ENCODE results near the gene ANP32A.

DNA sequence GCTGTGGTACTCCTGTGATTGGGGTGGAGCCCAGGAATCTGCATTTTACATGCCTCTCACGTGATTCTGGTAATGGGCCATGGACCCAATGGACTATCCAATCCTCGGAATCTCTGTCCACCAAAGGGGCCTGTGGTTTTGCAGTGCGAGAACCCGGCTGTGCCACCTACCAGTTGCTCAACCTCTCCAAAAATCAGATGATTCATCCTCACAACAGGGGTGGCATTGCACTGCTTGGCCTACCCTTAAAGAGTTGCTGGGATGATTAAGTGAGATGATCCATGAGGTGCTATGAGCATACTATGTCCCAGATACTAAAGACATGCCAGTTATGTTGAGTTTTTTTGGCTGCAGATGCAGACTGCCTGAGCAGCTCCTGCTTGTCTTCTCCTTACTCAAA lies 5.1 kb downstream of the ANP32A start:
- TF ChIP-seq, protein P1, sequence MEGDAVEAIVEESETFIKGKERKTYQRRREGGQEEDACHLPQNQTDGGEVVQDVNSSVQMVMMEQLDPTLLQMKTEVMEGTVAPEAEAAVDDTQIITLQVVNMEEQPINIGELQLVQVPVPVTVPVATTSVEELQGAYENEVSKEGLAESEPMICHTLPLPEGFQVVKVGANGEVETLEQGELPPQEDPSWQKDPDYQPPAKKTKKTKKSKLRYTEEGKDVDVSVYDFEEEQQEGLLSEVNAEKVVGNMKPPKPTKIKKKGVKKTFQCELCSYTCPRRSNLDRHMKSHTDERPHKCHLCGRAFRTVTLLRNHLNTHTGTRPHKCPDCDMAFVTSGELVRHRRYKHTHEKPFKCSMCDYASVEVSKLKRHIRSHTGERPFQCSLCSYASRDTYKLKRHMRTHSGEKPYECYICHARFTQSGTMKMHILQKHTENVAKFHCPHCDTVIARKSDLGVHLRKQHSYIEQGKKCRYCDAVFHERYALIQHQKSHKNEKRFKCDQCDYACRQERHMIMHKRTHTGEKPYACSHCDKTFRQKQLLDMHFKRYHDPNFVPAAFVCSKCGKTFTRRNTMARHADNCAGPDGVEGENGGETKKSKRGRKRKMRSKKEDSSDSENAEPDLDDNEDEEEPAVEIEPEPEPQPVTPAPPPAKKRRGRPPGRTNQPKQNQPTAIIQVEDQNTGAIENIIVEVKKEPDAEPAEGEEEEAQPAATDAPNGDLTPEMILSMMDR (optimal IDR thresholded peaks at IDR 0.05 in 1 of 3, IDR thresholded peaks at IDR 0.05 in 1 of 3, conservative IDR thresholded peaks at IDR 0.05 in 1 of 3; ENCODE audit: extremely low read depth in 1 of 3, insufficient read depth in 2 of 3, low read length in 3 of 3) = no peak
- TF ChIP-seq EZH2 (IDR thresholded peaks at IDR 0.05; ENCODE audit: low read length) = no peak
